ENCODE measurements around the gene ARL16. TPM values are rescaled to one million over a fixed set of nuclear protein-coding genes. Genes with fewer than 3 reads are reported as not detected.

Gene ARL16
- total and polyA plus RNA-seq, 9 donors = 22.8 to 55.5 (median 31.1) TPM

GRCh38 chr17:81651692-81652091, 31.9 kb downstream of the ARL16 start:
- no peak overlapping the region for H3K4me3 ChIP-seq
- WGBS, 3 donors = 58 to 63% (median 60%) methylated on average over 10 of the region's 10 CpGs
- H3K36me3 ChIP-seq = no peaks in the 10 kb centered on the region
- TF ChIP-seq POLR2A (IDR thresholded peaks at IDR 0.05) (no peak), EP300 (IDR thresholded peaks at IDR 0.05) (no peak)
- TF ChIP-seq, protein P1, sequence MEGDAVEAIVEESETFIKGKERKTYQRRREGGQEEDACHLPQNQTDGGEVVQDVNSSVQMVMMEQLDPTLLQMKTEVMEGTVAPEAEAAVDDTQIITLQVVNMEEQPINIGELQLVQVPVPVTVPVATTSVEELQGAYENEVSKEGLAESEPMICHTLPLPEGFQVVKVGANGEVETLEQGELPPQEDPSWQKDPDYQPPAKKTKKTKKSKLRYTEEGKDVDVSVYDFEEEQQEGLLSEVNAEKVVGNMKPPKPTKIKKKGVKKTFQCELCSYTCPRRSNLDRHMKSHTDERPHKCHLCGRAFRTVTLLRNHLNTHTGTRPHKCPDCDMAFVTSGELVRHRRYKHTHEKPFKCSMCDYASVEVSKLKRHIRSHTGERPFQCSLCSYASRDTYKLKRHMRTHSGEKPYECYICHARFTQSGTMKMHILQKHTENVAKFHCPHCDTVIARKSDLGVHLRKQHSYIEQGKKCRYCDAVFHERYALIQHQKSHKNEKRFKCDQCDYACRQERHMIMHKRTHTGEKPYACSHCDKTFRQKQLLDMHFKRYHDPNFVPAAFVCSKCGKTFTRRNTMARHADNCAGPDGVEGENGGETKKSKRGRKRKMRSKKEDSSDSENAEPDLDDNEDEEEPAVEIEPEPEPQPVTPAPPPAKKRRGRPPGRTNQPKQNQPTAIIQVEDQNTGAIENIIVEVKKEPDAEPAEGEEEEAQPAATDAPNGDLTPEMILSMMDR (IDR thresholded peaks at IDR 0.05) = no peak
- no peaks in the 10 kb centered on the region for H3K4me1 ChIP-seq (ENCODE audit: insufficient read depth)
- DNase-seq = no peak
- peaks cover 14% of the 10 kb centered on the region for H3K27me3 ChIP-seq
- peaks cover 0 to 10% of the 10 kb centered on the region in 2 donors for H3K9me3 ChIP-seq
- intact Hi-C loops (cut with DNase I) = no loop called here
- no peak overlapping the region for H3K27ac ChIP-seq

DNA sequence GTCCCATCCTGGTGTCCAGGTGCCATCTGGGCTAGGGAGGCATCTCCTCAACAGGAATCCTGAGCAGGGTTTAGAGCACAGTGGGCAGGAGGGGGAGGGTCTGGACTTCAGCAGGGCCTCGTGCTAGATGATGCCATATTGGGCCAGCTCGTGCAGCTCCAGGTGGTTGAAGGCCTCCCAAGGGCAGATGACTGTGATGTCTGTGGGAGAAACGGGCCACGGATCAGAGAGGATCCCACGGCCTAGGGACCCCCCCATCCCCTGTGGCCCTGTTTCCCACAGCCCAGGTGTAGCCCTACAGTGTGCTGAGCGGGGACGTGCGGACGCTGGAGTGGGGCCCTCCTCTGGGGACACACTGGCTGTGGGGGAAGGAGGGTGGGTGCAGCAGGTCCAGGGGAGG, 32.6 kb downstream of the ARL16 start:
- Histone ChIP-seq H3K4me3 (no peak overlapping the region), H3K27me3 (peaks cover 14% of the 10 kb centered on the region), H3K27ac (no peak overlapping the region), H3K36me3 (no peaks in the 10 kb centered on the region), H3K9me3 (peaks cover 0 to 10% of the 10 kb centered on the region in 2 donors), H3K4me1 (ENCODE audit: insufficient read depth) (no peaks in the 10 kb centered on the region)
- DNase-seq = no peak
- TF ChIP-seq, protein P1 (IDR thresholded peaks at IDR 0.05) = no peak
- TF ChIP-seq POLR2A (IDR thresholded peaks at IDR 0.05) (no peak), EP300 (IDR thresholded peaks at IDR 0.05) (no peak)
- intact Hi-C loops (cut with DNase I) = no loop called here
- WGBS, 3 donors = 40 to 49% (median 46%) methylated on average over 9 of the region's 9 CpGs

GRCh38 chr17:81648707-81649085, 34.9 kb downstream of the ARL16 start:
- TF ChIP-seq EP300 (IDR thresholded peaks at IDR 0.05) = no peak
- TF ChIP-seq POLR2A (IDR thresholded peaks at IDR 0.05) = no peak
- TF ChIP-seq, protein P1 (IDR thresholded peaks at IDR 0.05) = no peak
- Histone ChIP-seq H3K27me3 (peaks cover 14% of the 10 kb centered on the region), H3K9me3 (peaks cover 0 to 10% of the 10 kb centered on the region in 2 donors), H3K4me3 (no peak overlapping the region), H3K4me1 (ENCODE audit: insufficient read depth) (no peaks in the 10 kb centered on the region), H3K27ac (no peak overlapping the region), H3K36me3 (no peaks in the 10 kb centered on the region)
- intact Hi-C loops (cut with DNase I) = no loop called here
- WGBS, 3 donors = 48 to 69% (median 51%) methylated on average over 14 of the region's 14 CpGs
- DNase-seq = no peak

DNA sequence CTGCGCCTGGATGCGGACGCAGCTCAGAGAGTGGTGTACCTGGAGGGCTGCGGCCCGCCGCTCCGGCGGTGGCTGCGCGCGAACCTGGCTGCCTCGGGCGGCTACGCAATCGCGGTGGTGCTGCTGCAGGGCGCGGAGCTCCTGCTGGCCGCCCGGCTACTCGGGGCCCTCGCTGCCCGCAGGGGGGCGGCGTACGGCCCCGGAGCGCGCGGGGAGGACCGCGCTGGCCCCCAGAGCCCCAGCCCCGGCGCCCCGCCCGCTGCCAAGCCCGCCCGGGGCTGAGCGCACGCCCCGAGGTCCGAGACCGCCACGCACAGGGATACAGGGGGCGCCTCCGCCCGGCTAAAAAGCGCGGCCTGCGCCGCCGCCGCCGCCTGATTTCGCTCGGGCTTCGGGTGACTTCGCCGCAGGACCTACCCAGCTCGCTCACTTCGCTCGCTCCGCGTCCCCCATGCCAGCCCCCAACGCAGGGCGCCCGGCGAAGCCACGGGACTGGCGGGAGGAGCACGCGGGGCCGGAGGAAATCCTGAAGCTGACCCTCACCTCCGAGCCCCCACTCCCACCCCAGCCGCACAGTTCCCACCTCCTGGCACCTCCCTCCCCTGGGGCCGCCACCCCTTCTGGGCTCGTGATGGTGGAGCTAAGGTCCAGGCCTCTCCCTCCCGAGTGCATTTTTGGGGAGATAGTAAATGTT, 35.4 kb downstream of the ARL16 start:
- no peak for DNase-seq
- TF ChIP-seq EP300 (IDR thresholded peaks at IDR 0.05) (no peak), POLR2A (IDR thresholded peaks at IDR 0.05) (no peak)
- TF ChIP-seq, protein P1 (IDR thresholded peaks at IDR 0.05) = no peak
- Histone ChIP-seq H3K27ac (no peak overlapping the region), H3K27me3 (peaks cover 14% of the 10 kb centered on the region), H3K4me3 (no peak overlapping the region), H3K4me1 (ENCODE audit: insufficient read depth) (no peaks in the 10 kb centered on the region), H3K9me3 (peaks cover 0 to 10% of the 10 kb centered on the region in 2 donors), H3K36me3 (no peaks in the 10 kb centered on the region)
- WGBS, 3 donors = 2 to 6% (median 5%) methylated on average over 10 to 78 of the region's 78 CpGs
- intact Hi-C loops (cut with DNase I) = no loop called here

Measured in ovary (tissue), 9 donors.